Esophagus squamous epithelium (tissue), 4 donors: ENCODE measurements around the gene SLC49A3.

Source experiments
- POLR2A ChIP-seq, 4 donors: fragments of 450-650 bp; IDR thresholded peaks; one replicate each; pipeline ENCODE4 v1.6.1; 2017; ENCODE audit warnings: antibody characterized with exemption in 4 of 4, mild to moderate bottlenecking in 4 of 4, moderate library complexity in 3 of 4
- TF ChIP-seq, protein P1 (sequence below), 6 experiments: fragments of 450-650 bp in 4 of 6; fragments of 200-600 bp in 2 of 6; sonication (generic) in 2 of 6; IDR thresholded peaks; one replicate each; pipeline ENCODE4 v1.5.1; 2016 to 2019; ENCODE audit warnings: antibody characterized with exemption in 6 of 6, mild to moderate bottlenecking in 4 of 6, moderate library complexity in 4 of 6

DNA sequence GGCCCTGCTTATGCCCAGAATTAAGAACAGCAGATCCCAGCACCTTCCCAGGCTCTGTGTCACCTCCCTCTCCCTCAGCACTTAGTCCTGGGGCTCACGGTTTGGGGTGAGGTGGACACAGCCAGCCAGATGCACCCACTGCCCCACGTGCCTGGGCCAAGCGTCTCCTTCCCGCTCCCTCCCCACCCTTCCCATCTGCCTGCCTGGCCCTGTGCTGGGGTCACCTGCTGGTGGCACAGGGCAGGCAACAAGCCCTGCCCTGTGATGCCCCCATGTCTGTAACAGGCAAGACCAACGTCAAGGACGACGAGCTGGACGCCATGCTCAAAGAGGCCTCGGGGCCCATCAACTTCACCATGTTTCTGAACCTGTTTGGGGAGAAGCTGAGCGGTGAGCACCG, 9.3 kb downstream of the SLC49A3 start:
- TF ChIP-seq, protein P1, sequence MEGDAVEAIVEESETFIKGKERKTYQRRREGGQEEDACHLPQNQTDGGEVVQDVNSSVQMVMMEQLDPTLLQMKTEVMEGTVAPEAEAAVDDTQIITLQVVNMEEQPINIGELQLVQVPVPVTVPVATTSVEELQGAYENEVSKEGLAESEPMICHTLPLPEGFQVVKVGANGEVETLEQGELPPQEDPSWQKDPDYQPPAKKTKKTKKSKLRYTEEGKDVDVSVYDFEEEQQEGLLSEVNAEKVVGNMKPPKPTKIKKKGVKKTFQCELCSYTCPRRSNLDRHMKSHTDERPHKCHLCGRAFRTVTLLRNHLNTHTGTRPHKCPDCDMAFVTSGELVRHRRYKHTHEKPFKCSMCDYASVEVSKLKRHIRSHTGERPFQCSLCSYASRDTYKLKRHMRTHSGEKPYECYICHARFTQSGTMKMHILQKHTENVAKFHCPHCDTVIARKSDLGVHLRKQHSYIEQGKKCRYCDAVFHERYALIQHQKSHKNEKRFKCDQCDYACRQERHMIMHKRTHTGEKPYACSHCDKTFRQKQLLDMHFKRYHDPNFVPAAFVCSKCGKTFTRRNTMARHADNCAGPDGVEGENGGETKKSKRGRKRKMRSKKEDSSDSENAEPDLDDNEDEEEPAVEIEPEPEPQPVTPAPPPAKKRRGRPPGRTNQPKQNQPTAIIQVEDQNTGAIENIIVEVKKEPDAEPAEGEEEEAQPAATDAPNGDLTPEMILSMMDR (IDR thresholded peaks at IDR 0.05), result no peak
- no peak for TF ChIP-seq POLR2A (IDR thresholded peaks at IDR 0.05)
